Keratinocyte (primary cell): ENCODE data around the gene DACT2. TPM values are rescaled to one million over a fixed set of nuclear protein-coding genes. Genes with fewer than 3 reads are reported as not detected.

Experiments
- DNase-seq: peaks from one replicate; pipeline ENCODE4 v3.0.0-alpha.2; 2011; ENCODE audit warnings: low read depth, missing footprints, low spot score
- FAIRE-seq: peaks from 2 replicates; lab custom pipeline; 2011; peaks lifted over from hg19 to GRCh38; lab: Jason Lieb, UNC
- H2AFZ ChIP-seq: 2 replicates; pipeline ENCODE4 v1.6.0; 2012; ENCODE audit warnings: low read length, control low read depth, inconsistent platforms; ENCODE audit not compliant: control insufficient read depth
- H3K27ac ChIP-seq: 2 replicates; pipeline ENCODE4 v1.5.1; 2011; ENCODE audit warnings: low read length; ENCODE audit not compliant: control insufficient read depth, insufficient read depth
- H3K27me3 ChIP-seq: 3 replicates; pipeline ENCODE4 v1.6.0; 2011; ENCODE audit warnings: low read length; ENCODE audit not compliant: control insufficient read depth, insufficient read depth; ENCODE audit errors: extremely low read depth
- H3K36me3 ChIP-seq, 2 experiments: 2 replicates in 1 of 2; 3 replicates in 1 of 2; pipeline ENCODE4 v1.5.1; 2011; ENCODE audit warnings: low read length in 2 of 2, mild to moderate bottlenecking in 1 of 2; ENCODE audit not compliant: control insufficient read depth in 2 of 2, insufficient read depth in 2 of 2; ENCODE audit errors: extremely low read depth in 1 of 2
- H3K4me1 ChIP-seq: 3 replicates; pipeline ENCODE4 v1.5.1; 2011; ENCODE audit warnings: low read length; ENCODE audit not compliant: control insufficient read depth, insufficient read depth; ENCODE audit errors: extremely low read depth
- H3K4me2 ChIP-seq: 3 replicates; pipeline ENCODE4 v1.6.0; 2011; ENCODE audit warnings: low read depth, low read length; ENCODE audit not compliant: control insufficient read depth, insufficient read depth; ENCODE audit errors: extremely low read depth
- H3K4me3 ChIP-seq, 3 experiments: fragments of 200-600 bp in 1 of 3; sonication (generic) in 1 of 3; 2 replicates in 2 of 3; 3 replicates in 1 of 3; pipeline ENCODE4 v1.5.1; 2011 to 2016; ENCODE audit warnings: low read length in 3 of 3, mild to moderate bottlenecking in 3 of 3, control low read depth in 2 of 3, inconsistent platforms in 1 of 3, low read depth in 1 of 3, mixed read lengths in 1 of 3, mixed run types in 1 of 3, moderate library complexity in 1 of 3; ENCODE audit not compliant: control insufficient read depth in 2 of 3, insufficient read depth in 2 of 3; ENCODE audit errors: extremely low read depth in 1 of 3
- H3K79me2 ChIP-seq: 2 replicates; pipeline ENCODE4 v1.6.0; 2012; ENCODE audit warnings: low read length; ENCODE audit not compliant: control insufficient read depth, insufficient read depth
- H3K9ac ChIP-seq: 3 replicates; pipeline ENCODE4 v1.6.0; 2011; ENCODE audit warnings: low read length; ENCODE audit not compliant: control insufficient read depth, insufficient read depth; ENCODE audit errors: extremely low read depth
- H3K9me1 ChIP-seq: 3 replicates; pipeline ENCODE4 v1.6.0; 2011; ENCODE audit warnings: low read length; ENCODE audit not compliant: control insufficient read depth, insufficient read depth; ENCODE audit errors: extremely low read depth
- H3K9me3 ChIP-seq: 2 replicates; pipeline ENCODE4 v1.5.1; 2012; ENCODE audit warnings: low read depth, low read length; ENCODE audit not compliant: control insufficient read depth
- H4K20me1 ChIP-seq: 3 replicates; pipeline ENCODE4 v1.6.0; 2011; ENCODE audit warnings: low read length; ENCODE audit not compliant: control insufficient read depth, insufficient read depth; ENCODE audit errors: extremely low read depth
- CTCF ChIP-seq, 3 experiments: IDR thresholded peaks in 1 of 3; conservative IDR thresholded peaks in 1 of 3; optimal IDR thresholded peaks in 1 of 3; 2 replicates in 2 of 3; 3 replicates in 1 of 3; pipeline versions ENCODE3 to v1.5.1; 2011; ENCODE audit warnings: low read length in 3 of 3, mild to moderate bottlenecking in 3 of 3, moderate library complexity in 2 of 3, control low read depth in 1 of 3, inconsistent platforms in 1 of 3; ENCODE audit not compliant: insufficient read depth in 2 of 3; ENCODE audit errors: extremely low read depth in 1 of 3
- EZH2 ChIP-seq: IDR thresholded peaks from one replicate; pipeline ENCODE4 v1.6.1; 2012; ENCODE audit warnings: inconsistent platforms, mild to moderate bottlenecking, low read length, moderate library complexity
- dilution Hi-C: fragments of 300-500 bp; cut with MboI; formaldehyde crosslinking; loops from one replicate; pipeline ENCODE4 v1.7.0; 2020; ENCODE audit warnings: low sequenced_read_pairs; ENCODE audit not compliant: extremely low pct_ligation_motif_present
- polyA plus RNA-seq, 5 experiments: library from polyadenylated mRNA; depleted of rRNA in 3 of 5; stranded (reverse) in 3 of 5; stranded (forward) in 1 of 5; unstranded in 1 of 5; fragments of >200 nt; gene quantifications; 1 replicate in 1 of 5; 2 replicates in 3 of 5; 3 replicates in 1 of 5; pipeline versions ENCODE4 v1.2.1 to v1.2.3, GENCODE V29; 2011 to 2012; ENCODE audit warnings: missing spikeins in 2 of 5, low read depth in 1 of 5, low replicate concordance in 1 of 5

DACT2 gene
- polyA plus RNA-seq, 1 donor (not counting 4 experiments of a cell fraction or from before 2014, with no cell fraction given): 0.09 TPM

DNA sequence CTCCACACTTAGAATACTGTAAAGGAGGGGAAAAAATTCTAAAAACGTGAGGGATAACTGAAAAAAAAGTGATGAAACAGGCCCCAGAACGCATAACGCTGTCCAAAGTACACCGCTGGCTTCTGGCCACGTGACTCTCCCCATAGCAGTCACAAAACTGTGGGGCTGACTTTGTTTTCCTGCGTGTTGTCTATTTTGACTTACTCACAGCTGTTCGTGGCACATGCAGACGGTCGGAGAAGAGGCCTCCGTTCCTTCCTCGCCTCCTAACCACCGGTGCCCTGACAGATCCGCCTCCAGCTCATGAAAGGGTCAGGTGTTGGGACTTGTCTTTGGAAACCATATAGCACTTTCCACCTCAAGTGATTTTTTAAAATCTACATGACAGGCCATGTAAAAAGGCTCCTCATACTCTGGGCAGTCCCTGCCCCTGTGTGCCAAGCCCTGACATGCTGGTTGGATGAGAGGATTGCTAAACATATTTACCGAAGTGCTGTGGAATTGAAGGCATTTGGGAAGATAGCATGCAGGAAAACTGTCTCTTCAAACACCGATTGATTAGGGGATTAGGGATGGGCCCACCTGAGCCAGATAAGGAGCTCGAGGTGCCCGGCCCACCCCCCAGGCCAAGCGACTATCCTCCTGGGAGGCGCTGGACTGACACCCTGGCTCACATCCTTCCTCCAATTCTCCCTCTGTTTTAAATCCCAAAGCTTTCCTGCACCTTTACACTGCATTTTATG lies 54.8 kb downstream of the DACT2 start:
- Histone ChIP-seq H3K27ac (no peak overlapping the region), H3K4me1 (peaks cover 4% of the 10 kb centered on the region), H2AFZ (no peak overlapping the region), H4K20me1 (no peaks in the 10 kb centered on the region), H3K9me1 (no peaks in the 10 kb centered on the region), H3K79me2 (no peaks in the 10 kb centered on the region), H3K4me2 (peak overlapping the region; percentile 7), H3K4me3 (no peak overlapping the region), H3K9ac (no peak overlapping the region), H3K27me3 (no peaks in the 10 kb centered on the region), H3K9me3 (no peaks in the 10 kb centered on the region), H3K36me3 (no peaks in the 10 kb centered on the region)
- TF ChIP-seq CTCF (optimal IDR thresholded peaks at IDR 0.05 in 1 of 3, IDR thresholded peaks at IDR 0.05 in 1 of 3, conservative IDR thresholded peaks at IDR 0.05 in 1 of 3; ENCODE audit: extremely low read depth in 1 of 3, insufficient read depth in 2 of 3, low read length in 3 of 3): no peak
- TF ChIP-seq EZH2: no peak
- DNase-seq (peak; percentile 52), FAIRE-seq (peak; percentile 87)
- dilution Hi-C loops: no loop called here

DNA sequence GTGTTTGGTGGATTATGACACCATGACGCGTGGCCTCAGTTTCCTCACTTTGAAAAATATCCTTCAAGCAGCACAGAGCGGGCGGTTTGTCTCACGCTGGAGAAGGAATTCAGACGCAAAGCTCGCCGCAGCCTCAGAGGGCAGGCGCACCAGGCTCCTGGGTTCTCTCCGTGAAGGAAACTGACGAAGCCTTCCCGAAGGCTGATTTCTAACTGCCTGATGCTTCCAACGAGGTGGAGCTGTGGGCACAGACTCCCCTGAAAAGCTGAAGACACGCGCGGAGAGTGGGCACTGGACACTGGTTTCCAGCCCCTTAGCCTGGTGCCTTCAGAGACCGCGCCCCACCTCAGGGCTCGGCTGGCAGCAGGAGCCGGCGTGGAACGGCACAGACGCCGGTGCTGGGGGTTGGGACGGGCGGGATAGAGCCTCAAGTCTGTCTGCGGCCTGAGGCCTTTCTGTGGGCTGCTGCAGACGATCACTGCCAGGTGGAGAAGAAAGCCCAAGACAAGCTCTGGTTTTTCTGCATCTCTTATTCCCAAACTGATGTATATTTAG lies 56.1 kb downstream of the DACT2 start:
- Histone ChIP-seq H4K20me1 (no peaks in the 10 kb centered on the region), H3K4me2 (no peak overlapping the region), H3K9ac (no peak overlapping the region), H3K9me3 (no peaks in the 10 kb centered on the region), H3K36me3 (no peaks in the 10 kb centered on the region), H3K4me1 (peaks cover 4% of the 10 kb centered on the region), H2AFZ (no peak overlapping the region), H3K27ac (no peak overlapping the region), H3K79me2 (no peaks in the 10 kb centered on the region), H3K9me1 (no peaks in the 10 kb centered on the region), H3K4me3 (no peak overlapping the region), H3K27me3 (no peaks in the 10 kb centered on the region)
- TF ChIP-seq EZH2: no peak
- no peak for TF ChIP-seq CTCF (optimal IDR thresholded peaks at IDR 0.05 in 1 of 3, IDR thresholded peaks at IDR 0.05 in 1 of 3, conservative IDR thresholded peaks at IDR 0.05 in 1 of 3; ENCODE audit: extremely low read depth in 1 of 3, insufficient read depth in 2 of 3, low read length in 3 of 3)
- FAIRE-seq (no peak), DNase-seq (no peak)
- dilution Hi-C loops: no loop called here
